CD4-positive, alpha-beta memory T cell (primary cell): ENCODE data around the gene LCTL. TPM values are rescaled to one million over a fixed set of nuclear protein-coding genes. Genes with fewer than 3 reads are reported as not detected.
A peak's percentile ranks its signal among the peaks of the same experiment; 100 is the strongest.

Source experiments
- CTCF ChIA-PET: fragments of 350-600 bp; sonication (Branson Sonifier 250); formaldehyde crosslinking; loops from one replicate; lab custom pipeline; 2021; ENCODE audit warnings: inconsistent platforms; ENCODE audit not compliant: partially characterized antibody; lab: Charles Lee
- POLR2A ChIA-PET: fragments of 350-600 bp; sonication (Branson Sonifier 250); formaldehyde crosslinking; loops from one replicate; lab custom pipeline; 2021; ENCODE audit not compliant: partially characterized antibody; lab: Charles Lee
- DNase-seq, 5 donors: peaks; one replicate each; pipeline versions ENCODE4 v3.0.0 to v3.0.0-alpha.2; 2020 to 2022; ENCODE audit warnings: mixed read lengths in 1 of 5
- H3K27ac ChIP-seq: one replicate; pipeline ENCODE4 v1.7.0; 2013; ENCODE audit warnings: low read depth, low read length
- H3K27me3 ChIP-seq: 2 replicates; pipeline ENCODE4 v1.7.0; 2013; ENCODE audit warnings: mild to moderate bottlenecking, low read length, moderate library complexity; ENCODE audit not compliant: insufficient read depth
- H3K36me3 ChIP-seq: 2 replicates; pipeline ENCODE4 v1.7.0; 2013; ENCODE audit warnings: mild to moderate bottlenecking, low read length, moderate library complexity; ENCODE audit not compliant: insufficient read depth
- H3K4me1 ChIP-seq: 2 replicates; pipeline ENCODE4 v1.7.0; 2013; ENCODE audit warnings: mild to moderate bottlenecking, low read length, moderate library complexity; ENCODE audit not compliant: insufficient read depth
- H3K4me3 ChIP-seq, 2 donors: one replicate each; pipeline ENCODE4 v1.7.0; 2013; ENCODE audit warnings: low read length in 2 of 2, mild to moderate bottlenecking in 1 of 2
- H3K9me3 ChIP-seq, 2 donors: one replicate each; pipeline ENCODE4 v1.7.0; 2013; ENCODE audit warnings: low read length in 2 of 2, control low read depth in 1 of 2; ENCODE audit not compliant: control insufficient read depth in 1 of 2
- H3K27ac Mint-ChIP-seq, 7 donors: one replicate each; pipeline ENCODE4 v1.8.0; 2020 to 2021; ENCODE audit warnings: mixed read lengths in 7 of 7, mild to moderate bottlenecking in 6 of 7, inconsistent platforms in 3 of 7, moderate library complexity in 3 of 7
- H3K27me3 Mint-ChIP-seq, 2 donors: one replicate each; pipeline ENCODE4 v1.8.0; 2020 to 2021; ENCODE audit warnings: mixed read lengths in 2 of 2
- H3K36me3 Mint-ChIP-seq, 2 donors: one replicate each; pipeline ENCODE4 v1.8.0; 2020 to 2021; ENCODE audit warnings: mixed read lengths in 2 of 2, inconsistent platforms in 1 of 2, mild to moderate bottlenecking in 1 of 2
- H3K4me1 Mint-ChIP-seq, 4 donors: one replicate each; pipeline ENCODE4 v1.8.0; 2020 to 2021; ENCODE audit warnings: mixed read lengths in 4 of 4, mild to moderate bottlenecking in 1 of 4
- H3K4me3 Mint-ChIP-seq, 8 donors: one replicate each; pipeline ENCODE4 v1.8.0; 2020 to 2021; ENCODE audit warnings: mixed read lengths in 8 of 8, mild to moderate bottlenecking in 7 of 8, moderate library complexity in 6 of 8, inconsistent platforms in 3 of 8
- H3K9me3 Mint-ChIP-seq, 8 donors: one replicate each; pipeline ENCODE4 v1.8.0; 2020 to 2021; ENCODE audit warnings: mixed read lengths in 8 of 8, mild to moderate bottlenecking in 5 of 8, inconsistent platforms in 3 of 8, moderate library complexity in 1 of 8
- intact Hi-C: fragments of 100-400 bp; cut with micrococcal nuclease; formaldehyde crosslinking; loops from one replicate; pipeline ENCODE4 v1.15.1; 2023
- polyA plus RNA-seq, 2 donors: library from polyadenylated mRNA; unstranded; fragments of 300-500 nt; fragmentation: Illumina TruSeq; gene quantifications; one replicate each; pipeline ENCODE4 v1.2.3, GENCODE V29; 2021
- total RNA-seq, 2 experiments: library from RNA; stranded (reverse); gene quantifications; one replicate each; pipeline ENCODE4 v1.2.3, GENCODE V29; 2021

The LCTL gene
- total and polyA plus RNA-seq, 4 experiments from 2014 or later = not detected

DNA sequence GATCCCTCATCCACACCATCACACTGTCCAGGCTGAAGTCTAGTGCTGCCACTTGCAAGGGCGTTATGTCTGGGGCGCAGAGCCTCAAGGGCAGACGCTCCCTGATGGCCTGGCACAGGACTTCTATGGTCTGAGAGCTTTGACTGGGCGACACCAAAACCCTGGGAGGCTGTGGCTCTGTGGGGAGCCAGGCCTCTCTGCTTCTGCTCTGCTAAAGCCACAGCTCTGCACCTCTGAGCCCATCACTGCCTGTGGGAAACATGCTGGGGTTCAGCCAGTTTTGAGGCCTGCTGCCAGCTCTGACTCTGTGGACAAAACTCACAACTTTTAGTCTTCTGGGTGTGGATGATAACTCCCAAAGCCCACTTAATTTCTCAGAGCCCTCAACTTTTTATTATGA, 6.3 kb upstream of the LCTL start:
- Mint-ChIP-seq H3K4me1 (peaks cover under 1 to 2% (median 1%) of the 10 kb centered on the region in 4 donors), H3K27ac (no peak overlapping the region), H3K9me3 (no peaks in the 10 kb centered on the region), H3K36me3 (no peaks in the 10 kb centered on the region), H3K4me3 (no peak overlapping the region), H3K27me3 (no peaks in the 10 kb centered on the region)
- CTCF ChIA-PET = no interaction called here
- H3K4me1 ChIP-seq = peaks cover 2% of the 10 kb centered on the region
- H3K9me3 ChIP-seq = no peaks in the 10 kb centered on the region
- no peaks in the 10 kb centered on the region for H3K36me3 ChIP-seq
- H3K4me3 ChIP-seq = no peak overlapping the region
- intact Hi-C loops = no loop called here
- DNase-seq = no peak
- POLR2A ChIA-PET = no interaction called here
- H3K27ac ChIP-seq = no peak overlapping the region
- H3K27me3 ChIP-seq = no peaks in the 10 kb centered on the region

DNA sequence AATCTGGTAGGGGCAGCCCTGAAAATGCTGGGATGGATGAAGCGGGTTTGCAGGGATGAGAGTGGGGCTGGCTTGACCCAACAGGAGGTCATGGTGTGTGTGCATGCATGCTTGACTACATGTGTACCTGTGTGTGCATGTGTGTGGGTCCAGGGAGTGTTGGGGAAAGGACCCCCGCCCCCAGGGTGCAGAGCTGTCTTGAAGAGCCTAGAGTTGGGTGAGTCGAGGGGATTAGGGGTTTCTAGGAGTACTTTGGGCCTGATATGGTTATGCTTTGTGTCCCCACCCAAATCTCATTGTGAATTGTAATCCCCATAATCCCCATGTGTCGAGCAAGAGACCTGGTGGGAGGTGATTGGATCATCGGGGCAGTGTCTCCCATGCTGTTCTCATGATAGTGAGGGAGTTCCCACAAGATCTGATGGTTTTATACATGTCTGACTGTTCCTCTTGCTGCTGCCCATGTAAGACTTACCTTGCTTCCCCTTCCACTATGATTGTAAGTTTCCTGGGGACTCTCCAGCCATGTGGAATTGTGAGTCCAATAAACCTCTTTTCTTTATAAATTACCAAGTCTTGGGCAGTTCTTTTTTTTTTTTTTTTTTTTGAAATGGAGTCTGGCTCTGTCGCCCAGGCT, 5.2 kb upstream of the LCTL start:
- ChIA-PET POLR2A (no interaction called here), CTCF (interaction anchor here (0.6 kb wide), 1 partner anchor 1479 kb away, joined by 3 read pairs; no protein-coding TSS in a partner anchor)
- Mint-ChIP-seq H3K36me3 (no peaks in the 10 kb centered on the region), H3K27ac (no peak overlapping the region), H3K4me3 (no peak overlapping the region), H3K4me1 (peaks cover 3 to 7% (median 6%) of the 10 kb centered on the region in 4 donors), H3K27me3 (no peaks in the 10 kb centered on the region), H3K9me3 (no peaks in the 10 kb centered on the region)
- H3K27ac ChIP-seq = no peak overlapping the region
- H3K9me3 ChIP-seq = no peaks in the 10 kb centered on the region
- intact Hi-C loops = no loop called here
- no peaks in the 10 kb centered on the region for H3K27me3 ChIP-seq
- H3K4me1 ChIP-seq = peaks cover 5% of the 10 kb centered on the region
- H3K36me3 ChIP-seq = no peaks in the 10 kb centered on the region
- no peak for DNase-seq
- no peak overlapping the region for H3K4me3 ChIP-seq

- H3K9me3 ChIP-seq = no peaks in the 10 kb centered on the region
- H3K27me3 ChIP-seq = no peaks in the 10 kb centered on the region
- H3K4me1 ChIP-seq = peaks cover 5% of the 10 kb centered on the region
- H3K27ac Mint-ChIP-seq = no peak overlapping the region
- no peak overlapping the region for H3K4me3 ChIP-seq
- intact Hi-C loops = no loop called here
- no peaks in the 10 kb centered on the region for H3K27me3 Mint-ChIP-seq
- no peaks in the 10 kb centered on the region for H3K9me3 Mint-ChIP-seq
- CTCF ChIA-PET = interaction anchor here (0.6 kb wide), 1 partner anchor 1479 kb away, joined by 3 read pairs; no protein-coding TSS in a partner anchor
- H3K36me3 ChIP-seq = no peaks in the 10 kb centered on the region
- POLR2A ChIA-PET = no interaction called here
- DNase-seq = no peak
- peaks cover 3 to 7% (median 6%) of the 10 kb centered on the region in 4 donors for H3K4me1 Mint-ChIP-seq
- H3K36me3 Mint-ChIP-seq = no peaks in the 10 kb centered on the region
- no peak overlapping the region for H3K4me3 Mint-ChIP-seq
- no peak overlapping the region for H3K27ac ChIP-seq
These were observed 4.5 kb upstream of the LCTL start for GRCh38 chr15:66570327-66570726.

- H3K27me3 ChIP-seq = no peaks in the 10 kb centered on the region
- no peak overlapping the region for H3K4me3 ChIP-seq
- no peak overlapping the region for H3K27ac Mint-ChIP-seq
- no peaks in the 10 kb centered on the region for H3K36me3 Mint-ChIP-seq
- H3K27me3 Mint-ChIP-seq = no peaks in the 10 kb centered on the region
- intact Hi-C loops = loop anchor here (5.0 kb wide), 1 partner anchor 1252 kb away; no protein-coding TSS in a partner anchor
- H3K4me3 Mint-ChIP-seq = no peak overlapping the region
- POLR2A ChIA-PET = no interaction called here
- H3K9me3 ChIP-seq = no peaks in the 10 kb centered on the region
- H3K4me1 ChIP-seq = peaks cover 5% of the 10 kb centered on the region
- H3K36me3 ChIP-seq = no peaks in the 10 kb centered on the region
- DNase-seq = no peak
- CTCF ChIA-PET = interaction anchor here (0.7 kb wide), 1 partner anchor 480 kb away, joined by 3 read pairs; no protein-coding TSS in a partner anchor
- H3K27ac ChIP-seq = no peak overlapping the region
- H3K4me1 Mint-ChIP-seq = peaks cover 4 to 7% (median 6%) of the 10 kb centered on the region in 4 donors
- H3K9me3 Mint-ChIP-seq = no peaks in the 10 kb centered on the region
These were observed 3.8 kb upstream of the LCTL start for GRCh38 chr15:66569461-66570137.

DNA sequence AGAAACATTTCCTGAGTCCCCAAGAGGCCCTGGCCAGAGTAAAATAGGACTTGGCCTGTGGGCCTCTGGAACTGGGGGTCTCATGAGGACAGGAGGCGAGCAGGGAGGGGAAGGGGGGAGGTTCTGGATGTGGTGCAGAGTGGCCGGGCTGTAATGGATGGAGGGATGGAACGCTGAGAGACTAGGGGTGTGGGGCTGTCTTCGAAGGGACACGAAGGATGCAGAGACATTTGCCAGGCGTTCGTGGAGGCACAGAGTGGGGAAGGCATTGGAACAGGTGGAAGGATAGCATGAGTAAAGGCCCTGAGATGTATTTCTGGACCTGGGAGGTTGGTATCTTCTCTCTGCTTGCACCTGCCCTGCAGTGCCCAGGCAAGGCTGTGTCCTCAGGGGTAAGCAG, 2.1 kb upstream of the LCTL start:
- Mint-ChIP-seq H3K27ac (no peak overlapping the region), H3K27me3 (no peaks in the 10 kb centered on the region), H3K4me3 (peak overlapping the region in 1 of 8 donors; percentile 26), H3K36me3 (no peaks in the 10 kb centered on the region), H3K4me1 (peaks cover 4 to 7% (median 6%) of the 10 kb centered on the region in 4 donors), H3K9me3 (no peaks in the 10 kb centered on the region)
- ChIA-PET CTCF (interaction anchor here (0.9 to 1.8 kb wide), 2 partner anchors 8 to 407 kb away, joined by 3 to 8 read pairs; no protein-coding TSS in a partner anchor), POLR2A (no interaction called here)
- no peak overlapping the region for H3K4me3 ChIP-seq
- H3K27ac ChIP-seq = no peak overlapping the region
- no peaks in the 10 kb centered on the region for H3K36me3 ChIP-seq
- intact Hi-C loops = loop anchor here (2.0 to 5.0 kb wide), 2 partner anchors 315 to 1251 kb away; partner anchors contain the start of gene MEGF11
- H3K4me1 ChIP-seq = peaks cover 5% of the 10 kb centered on the region
- no peaks in the 10 kb centered on the region for H3K9me3 ChIP-seq
- no peak for DNase-seq
- H3K27me3 ChIP-seq = no peaks in the 10 kb centered on the region

DNA sequence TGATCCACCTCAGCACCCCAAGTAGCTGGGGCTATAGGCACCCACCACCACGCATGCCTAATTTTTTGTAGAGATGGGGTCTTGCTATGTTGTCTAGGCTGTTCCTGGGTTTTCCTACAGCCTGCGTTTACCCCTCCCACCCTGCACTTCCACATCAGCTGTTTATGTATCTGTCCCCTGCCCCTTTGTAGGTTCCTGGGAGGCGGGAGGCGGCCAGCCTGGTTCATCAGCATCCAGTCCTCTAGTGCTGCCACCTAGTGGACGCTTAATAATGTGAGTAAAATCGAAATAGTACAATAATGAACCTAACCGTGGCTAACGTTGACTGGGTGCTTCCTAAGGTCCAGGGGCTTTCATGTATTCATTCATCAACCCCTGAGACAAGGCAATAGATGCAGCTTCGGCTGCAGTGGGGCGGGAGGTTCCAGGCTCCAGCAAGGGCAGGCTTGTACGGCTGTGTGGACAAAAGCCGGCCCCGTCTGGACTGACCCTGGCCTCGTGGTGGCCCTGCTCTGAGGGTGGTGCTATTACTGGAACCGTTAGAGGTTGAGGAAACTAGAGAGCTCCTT, 1.2 kb upstream of the LCTL start:
- no peak overlapping the region for H3K27ac ChIP-seq
- ChIA-PET POLR2A (no interaction called here), CTCF (interaction anchor here (0.7 to 1.8 kb wide), 7 partner anchors 9 to 587 kb away, joined by 3 to 8 read pairs (median 3); no protein-coding TSS in a partner anchor)
- no peaks in the 10 kb centered on the region for H3K36me3 ChIP-seq
- no peaks in the 10 kb centered on the region for H3K9me3 ChIP-seq
- Mint-ChIP-seq H3K9me3 (no peaks in the 10 kb centered on the region), H3K27me3 (no peaks in the 10 kb centered on the region), H3K36me3 (no peaks in the 10 kb centered on the region), H3K4me1 (peaks cover 4 to 7% (median 6%) of the 10 kb centered on the region in 4 donors), H3K4me3 (peak overlapping the region in 3 of 8 donors; percentile 29 to 72 (median 41)), H3K27ac (peak overlapping the region in 2 of 7 donors; percentile 2 to 88)
- peak; percentile 40 to 48 (median 46) for DNase-seq
- intact Hi-C loops = loop anchor here (2.0 to 5.0 kb wide), 2 partner anchors 314 to 1250 kb away; partner anchors contain the start of gene MEGF11
- peaks cover 5% of the 10 kb centered on the region for H3K4me1 ChIP-seq
- H3K27me3 ChIP-seq = no peaks in the 10 kb centered on the region
- H3K4me3 ChIP-seq = no peak overlapping the region
